Stomach (tissue), 9 donors: ENCODE measurements around the gene HAGH. TPM values are rescaled to one million over a fixed set of nuclear protein-coding genes. Genes with fewer than 3 reads are reported as not detected.

Experiments used
- DNase-seq, 2 donors: peaks; one replicate each; pipeline versions ENCODE4 v3.0.0 to v3.0.0-alpha.2; 2013 to 2019
- H3K27ac ChIP-seq, 5 donors: fragments of 200-600 bp in 4 of 5; sonication (generic) in 4 of 5; one replicate each; pipeline ENCODE4 v1.5.1; 2013 to 2019; ENCODE audit warnings: mild to moderate bottlenecking in 1 of 5, moderate library complexity in 1 of 5
- H3K27me3 ChIP-seq, 3 donors: fragments of 200-600 bp; sonication (generic); one replicate each; pipeline ENCODE4 v1.5.1; 2017 to 2019; ENCODE audit warnings: mixed run types in 1 of 3
- H3K36me3 ChIP-seq, 4 donors: fragments of 200-600 bp; sonication (generic); 1 replicate in 3 of 4; 2 replicates in 1 of 4; pipeline ENCODE4 v1.5.1; 2016 to 2019
- H3K4me1 ChIP-seq, 4 donors: fragments of 200-600 bp; sonication (generic); one replicate each; pipeline ENCODE4 v1.5.1; 2016 to 2019
- H3K4me3 ChIP-seq, 4 donors: fragments of 200-600 bp; sonication (generic) in 3 of 4; one replicate each; pipeline ENCODE4 v1.5.1; 2016 to 2019; ENCODE audit warnings: mild to moderate bottlenecking in 1 of 4
- H3K9me3 ChIP-seq, 4 donors: fragments of 200-600 bp; sonication (generic); one replicate each; pipeline ENCODE4 v1.5.1; 2016 to 2019
- CTCF ChIP-seq, 7 experiments: fragments of 450-650 bp in 4 of 7; fragments of 200-600 bp in 3 of 7; sonication (generic) in 3 of 7; IDR thresholded peaks; one replicate each; pipeline ENCODE4 v1.5.1; 2016 to 2019; ENCODE audit warnings: antibody characterized with exemption in 7 of 7, control low read depth in 2 of 7, mild to moderate bottlenecking in 1 of 7
- EP300 ChIP-seq: sonication (generic); formaldehyde crosslinking; IDR thresholded peaks from one replicate; pipeline ENCODE4 v1.6.1; 2017; ENCODE audit warnings: antibody characterized with exemption
- POLR2A ChIP-seq, 4 donors: fragments of 450-650 bp; IDR thresholded peaks; one replicate each; pipeline ENCODE4 v1.6.1; 2016; ENCODE audit warnings: antibody characterized with exemption in 4 of 4, control low read depth in 2 of 4, mild to moderate bottlenecking in 1 of 4, moderate library complexity in 1 of 4
- POLR2AphosphoS5 ChIP-seq, 3 donors: sonication (generic); formaldehyde crosslinking; IDR thresholded peaks; one replicate each; pipeline ENCODE4 v1.6.1; 2016; ENCODE audit warnings: antibody characterized with exemption in 3 of 3
- WGBS, 5 donors: extraction: QIAGEN DNeasy Blood & Tissue Kit in 3 of 5; methylation state at CpG; one replicate each; pipeline versions ENCODE4 v1.1.5 to v1.1.7; 2013 to 2018; 5-methylcytosine and 5-hydroxymethylcytosine counted together
- intact Hi-C: fragments of 100-400 bp; cut with DNase I; formaldehyde crosslinking; loops from one replicate; pipeline ENCODE4 v1.15.1; 2023; ENCODE audit warnings: low total_unique reads
- polyA plus RNA-seq, 3 donors: library from polyadenylated mRNA; stranded (reverse); fragments of 200-250 nt; gene quantifications; one replicate each; pipeline ENCODE4 v1.2.3, GENCODE V29; 2013
- total RNA-seq, 5 donors: library from RNA; depleted of rRNA; stranded (reverse); fragments of >200 nt; gene quantifications; one replicate each; pipeline versions ENCODE4 v1.1.0 to v1.2.3, GENCODE V29; 2014 to 2016
- donor health status: healthy with polysubstance abuse.
- donor health status: Bipolar disorder and iron deficiency.
- donor health status: healthy.

The HAGH gene
- total and polyA plus RNA-seq, 8 donors = 30.3 to 119 (median 69.2) TPM

GRCh38 chr16:1789643-1790045, 37.0 kb downstream of the HAGH start:
- no peak for TF ChIP-seq CTCF (IDR thresholded peaks at IDR 0.05)
- TF ChIP-seq POLR2AphosphoS5 (IDR thresholded peaks at IDR 0.05) = no peak
- TF ChIP-seq POLR2A (IDR thresholded peaks at IDR 0.05) = no peak
- no peak for TF ChIP-seq EP300
- intact Hi-C loops = no loop called here
- Histone ChIP-seq H3K4me1 (peaks cover 19 to 50% (median 43%) of the 10 kb centered on the region in 4 donors), H3K4me3 (no peak overlapping the region), H3K9me3 (no peaks in the 10 kb centered on the region), H3K27ac (no peak overlapping the region), H3K27me3 (no peaks in the 10 kb centered on the region), H3K36me3 (peaks cover 17 to 78% (median 75%) of the 10 kb centered on the region in 4 donors)
- 53 to 77% (median 59%) methylated on average over 18 to 25 of the region's 25 CpGs for WGBS, 5 donors
- peak in 1 of 2 donors; percentile 12 for DNase-seq

GRCh38 chr16:1788708-1789100, 37.9 kb downstream of the HAGH start:
- Histone ChIP-seq H3K27ac (no peak overlapping the region), H3K4me3 (no peak overlapping the region), H3K9me3 (no peaks in the 10 kb centered on the region), H3K27me3 (no peaks in the 10 kb centered on the region), H3K4me1 (peaks cover 18 to 50% (median 43%) of the 10 kb centered on the region in 4 donors), H3K36me3 (peaks cover 17 to 78% (median 75%) of the 10 kb centered on the region in 4 donors)
- DNase-seq = peak in 1 of 2 donors; percentile 11
- no peak for TF ChIP-seq POLR2A (IDR thresholded peaks at IDR 0.05)
- no peak for TF ChIP-seq POLR2AphosphoS5 (IDR thresholded peaks at IDR 0.05)
- no peak for TF ChIP-seq CTCF (IDR thresholded peaks at IDR 0.05)
- no peak for TF ChIP-seq EP300
- 63 to 83% (median 67%) methylated on average over 12 to 19 of the region's 19 CpGs for WGBS, 5 donors
- intact Hi-C loops = no loop called here

GRCh38 chr16:1788095-1788707, 38.4 kb downstream of the HAGH start:
- Histone ChIP-seq H3K36me3 (peaks cover 17 to 78% (median 75%) of the 10 kb centered on the region in 4 donors), H3K4me1 (peaks cover 23 to 49% (median 44%) of the 10 kb centered on the region in 4 donors), H3K4me3 (no peak overlapping the region), H3K9me3 (no peaks in the 10 kb centered on the region), H3K27ac (no peak overlapping the region), H3K27me3 (no peaks in the 10 kb centered on the region)
- WGBS, 5 donors = 88 to 90% (median 89%) methylated on average over 34 to 38 of the region's 38 CpGs
- intact Hi-C loops = no loop called here
- DNase-seq = peak in 1 of 2 donors; percentile 2
- no peak for TF ChIP-seq POLR2A (IDR thresholded peaks at IDR 0.05)
- TF ChIP-seq POLR2AphosphoS5 (IDR thresholded peaks at IDR 0.05) = no peak
- TF ChIP-seq CTCF (IDR thresholded peaks at IDR 0.05) = no peak
- no peak for TF ChIP-seq EP300

- no peaks in the 10 kb centered on the region for H3K9me3 ChIP-seq
- H3K27ac ChIP-seq = no peak overlapping the region
- H3K27me3 ChIP-seq = no peaks in the 10 kb centered on the region
- H3K36me3 ChIP-seq = peaks cover 17 to 75% (median 73%) of the 10 kb centered on the region in 4 donors
- intact Hi-C loops = no loop called here
- WGBS, 5 donors = 85 to 92% (median 89%) methylated on average over 28 to 44 of the region's 44 CpGs
- peaks cover 23 to 42% (median 38%) of the 10 kb centered on the region in 4 donors for H3K4me1 ChIP-seq
- DNase-seq = peak in 1 of 2 donors; percentile 3
- H3K4me3 ChIP-seq = no peak overlapping the region
- TF ChIP-seq POLR2A (IDR thresholded peaks at IDR 0.05) (no peak), CTCF (IDR thresholded peaks at IDR 0.05) (no peak), POLR2AphosphoS5 (IDR thresholded peaks at IDR 0.05) (no peak), EP300 (no peak)
These were observed 39.1 kb downstream of the HAGH start for GRCh38 chr16:1787322-1788094.
